ENCODE data around the gene CISD1.

DNA sequence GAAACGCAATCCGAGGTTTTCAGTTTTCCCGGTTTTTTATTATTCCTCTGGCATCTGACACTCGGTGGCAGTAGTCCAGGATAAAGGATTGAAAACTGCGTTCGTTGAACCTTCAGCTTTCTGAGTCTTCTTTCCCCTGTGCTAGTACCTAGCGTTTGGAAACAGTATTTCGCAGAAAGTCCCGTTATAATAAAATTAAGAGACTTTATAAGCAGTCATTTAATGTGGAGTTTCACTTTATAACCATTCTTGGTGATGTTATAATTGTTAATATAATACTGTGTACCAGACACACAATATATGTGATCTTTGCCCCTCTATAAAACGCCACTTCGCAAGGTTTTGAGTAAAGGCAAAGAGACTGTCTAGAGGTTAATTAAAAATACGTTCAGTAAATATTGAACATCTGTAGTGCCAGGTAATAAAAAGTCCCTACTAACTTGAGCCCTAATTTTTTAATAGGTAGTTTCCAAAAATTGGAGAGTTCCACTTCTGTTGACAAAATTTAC is 874 bp downstream of the CISD1 start:
- TF ChIP-seq CTCF (conservative IDR thresholded peaks at IDR 0.05) (no peak), ZFX (IDR thresholded peaks at IDR 0.05) (no peak)
